Skeletal muscle cell (primary cell): Measurements from ENCODE around the gene AUTS2.
"Not testable (repeated sequence)": the region's sequence is repeated elsewhere in the genome, so short reads cannot be mapped to it uniquely, and the experiment has no call there.

ENCODE experiments used
- DNase-seq: peaks from one replicate; pipeline ENCODE4 v3.0.0-alpha.2; 2010; ENCODE audit warnings: low read depth
- H3K4me3 ChIP-seq: 2 replicates; pipeline ENCODE4 v1.5.1; 2011; ENCODE audit warnings: low read depth, mild to moderate bottlenecking, control low read depth, low read length, moderate library complexity

Gene AUTS2

GRCh38 chr7:70349819-70350218, 751.5 kb downstream of the AUTS2 start:
- DNase-seq: no peak
- no peak overlapping the region for H3K4me3 ChIP-seq

- no peak for DNase-seq
- H3K4me3 ChIP-seq: no peak overlapping the region
These were observed 753.8 kb downstream of the AUTS2 start for GRCh38 chr7:70352088-70352487.

- no peak for DNase-seq
- H3K4me3 ChIP-seq: no peak overlapping the region
These were observed 754.6 kb downstream of the AUTS2 start for GRCh38 chr7:70352906-70353305.

- H3K4me3 ChIP-seq: no peak overlapping the region
- no peak for DNase-seq
These were observed 755.2 kb downstream of the AUTS2 start for GRCh38 chr7:70353330-70353945.

GRCh38 chr7:70353946-70354335, 755.7 kb downstream of the AUTS2 start:
- H3K4me3 ChIP-seq: no peak overlapping the region
- no peak for DNase-seq

- H3K4me3 ChIP-seq: no peak overlapping the region
- no peak for DNase-seq
These were observed 756.3 kb downstream of the AUTS2 start for GRCh38 chr7:70354409-70355169.

GRCh38 chr7:70355198-70356020, 757.1 kb downstream of the AUTS2 start:
- no peak for DNase-seq
- no peak overlapping the region for H3K4me3 ChIP-seq

GRCh38 chr7:70356085-70356786, 758.0 kb downstream of the AUTS2 start:
- DNase-seq: no peak
- no peak overlapping the region for H3K4me3 ChIP-seq

- no peak overlapping the region for H3K4me3 ChIP-seq
- DNase-seq: no peak
These were observed 758.6 kb downstream of the AUTS2 start for GRCh38 chr7:70356787-70357328.

- no peak for DNase-seq
- no peak overlapping the region for H3K4me3 ChIP-seq
These were observed 762.3 kb downstream of the AUTS2 start for GRCh38 chr7:70360557-70360956.

GRCh38 chr7:70361821-70362220, 763.5 kb downstream of the AUTS2 start:
- H3K4me3 ChIP-seq: no peak overlapping the region
- DNase-seq: no peak

- not testable (repeated sequence) for H3K4me3 ChIP-seq, DNase-seq
These were observed 766.1 kb downstream of the AUTS2 start for GRCh38 chr7:70364393-70364792.

- H3K4me3 ChIP-seq: no peak overlapping the region
- DNase-seq: no peak
These were observed 773.4 kb downstream of the AUTS2 start for GRCh38 chr7:70371652-70372051.

- no peak for DNase-seq
- H3K4me3 ChIP-seq: no peak overlapping the region
These were observed 774.7 kb downstream of the AUTS2 start for GRCh38 chr7:70372768-70373515.

GRCh38 chr7:70374772-70375533, 776.7 kb downstream of the AUTS2 start:
- no peak for DNase-seq
- H3K4me3 ChIP-seq: no peak overlapping the region

GRCh38 chr7:70376561-70377031, 778.3 kb downstream of the AUTS2 start:
- H3K4me3 ChIP-seq: no peak overlapping the region
- DNase-seq: no peak

- DNase-seq: no peak
- no peak overlapping the region for H3K4me3 ChIP-seq
These were observed 779.7 kb downstream of the AUTS2 start for GRCh38 chr7:70377957-70378356.

GRCh38 chr7:70379210-70379609, 780.9 kb downstream of the AUTS2 start:
- no peak overlapping the region for H3K4me3 ChIP-seq

More at GRCh38 chr7:70379210-70379609, 780.9 kb downstream of the AUTS2 start:
- no peak for DNase-seq
